ENCODE data around the gene ESR1.
"Not testable (repeated sequence)": the region's sequence is repeated elsewhere in the genome, so short reads cannot be mapped to it uniquely, and the experiment has no call there.

ESR1 gene

GRCh38 chr6:152100183-152100618 is 292.7 kb downstream of the ESR1 start:
- DNase-seq = no peak

- DNase-seq = no peak
Measured at GRCh38 chr6:152107973-152108372, 300.5 kb downstream of the ESR1 start.

GRCh38 chr6:152110886-152111820 is 303.7 kb downstream of the ESR1 start:
- no peak for DNase-seq

- no peak for DNase-seq
Measured at GRCh38 chr6:152112491-152113261, 305.2 kb downstream of the ESR1 start.

GRCh38 chr6:152117156-152118133 is 310.0 kb downstream of the ESR1 start:
- DNase-seq = no peak

- DNase-seq = no peak
Measured at GRCh38 chr6:152118224-152118623, 310.7 kb downstream of the ESR1 start.

- no peak for DNase-seq
Measured at GRCh38 chr6:152118678-152119077, 311.2 kb downstream of the ESR1 start.

GRCh38 chr6:152119831-152120230 is 312.3 kb downstream of the ESR1 start:
- DNase-seq = no peak

GRCh38 chr6:152121910-152122309 is 314.4 kb downstream of the ESR1 start:
- no peak for DNase-seq

GRCh38 chr6:152122434-152122833 is 315.0 kb downstream of the ESR1 start:
- DNase-seq = no peak

- no peak for DNase-seq
Measured at GRCh38 chr6:152123076-152123475, 315.6 kb downstream of the ESR1 start.

GRCh38 chr6:152124429-152125074 is 317.1 kb downstream of the ESR1 start:
- no peak for DNase-seq

GRCh38 chr6:152127432-152128165 is 320.1 kb downstream of the ESR1 start:
- no peak for DNase-seq

GRCh38 chr6:152129691-152130151 is 322.2 kb downstream of the ESR1 start:
- DNase-seq = no peak

- no peak for DNase-seq
Measured at GRCh38 chr6:152130441-152130840, 323.0 kb downstream of the ESR1 start.

- DNase-seq = no peak
Measured at GRCh38 chr6:152135755-152136448, 328.4 kb downstream of the ESR1 start.

- no peak for DNase-seq
Measured at GRCh38 chr6:152136449-152136825, 329.0 kb downstream of the ESR1 start.

- not testable (repeated sequence) for DNase-seq
Measured at GRCh38 chr6:152138344-152138743, 330.9 kb downstream of the ESR1 start.

- DNase-seq = no peak
Measured at GRCh38 chr6:152142105-152142504, 334.6 kb downstream of the ESR1 start.

GRCh38 chr6:152143359-152143758 is 335.9 kb downstream of the ESR1 start:
- no peak for DNase-seq

GRCh38 chr6:152146385-152146784 is 338.9 kb downstream of the ESR1 start:
- DNase-seq = no peak

All from activated naive CD4-positive, alpha-beta T cell treated with anti-CD3 and anti-CD28 coated beads, Interleukin-2, amount 50 U/mL, for 16 hours (primary cell).